HL-60 (cell line): ENCODE data around the gene SLC23A3.
A peak's percentile ranks its signal among the peaks of the same experiment; 100 is the strongest.

Experiments used
- DNase-seq, 2 experiments: peaks; one replicate each; pipeline ENCODE4 v3.0.0-alpha.2; 2010 to 2020; ENCODE audit warnings: low read depth in 1 of 2, low spot score in 1 of 2
- H3K27ac ChIP-seq: fragments of 250-450 bp; sonication (Bioruptor Pico); replicated peaks from 2 replicates; pipeline ENCODE4 v1.5.1; 2020; ENCODE audit warnings: mild to moderate bottlenecking, moderate library complexity
- H3K27me3 ChIP-seq: fragments of 250-450 bp; sonication (Bioruptor Pico); 2 replicates; pipeline ENCODE4 v1.5.1; 2021; ENCODE audit warnings: mild to moderate bottlenecking, moderate library complexity; ENCODE audit not compliant: insufficient read depth, poor library complexity, severe bottlenecking
- H3K4me3 ChIP-seq: replicated peaks from 2 replicates; pipeline ENCODE4 v1.5.1; 2011; ENCODE audit warnings: mild to moderate bottlenecking, control low read depth, low read length; ENCODE audit not compliant: insufficient read depth
- CTCF ChIP-seq: IDR thresholded peaks from one replicate; pipeline ENCODE4 v1.5.1; 2011; ENCODE audit warnings: low read length, control low read depth, inconsistent platforms; ENCODE audit not compliant: insufficient read depth
- GABPA ChIP-seq: IDR thresholded peaks from 2 replicates; pipeline ENCODE4 v1.6.1; 2012; ENCODE audit warnings: low read depth
- POLR2AphosphoS5 ChIP-seq: IDR thresholded peaks from 2 replicates; pipeline ENCODE4 v1.6.1; 2012; ENCODE audit warnings: low read depth
- REST ChIP-seq: IDR thresholded peaks from 2 replicates; pipeline ENCODE4 v1.6.1; 2012; ENCODE audit warnings: low read depth; ENCODE audit not compliant: insufficient replicate concordance
- SPI1 ChIP-seq: IDR thresholded peaks from 2 replicates; pipeline ENCODE4 v1.6.1; 2012; ENCODE audit warnings: low read depth, mild to moderate bottlenecking, borderline replicate concordance

Gene SLC23A3

GRCh38 chr2:219210886-219211362 lies 41.1 kb upstream of the SLC23A3 start:
- H3K4me3 ChIP-seq: no peak overlapping the region
- TF ChIP-seq CTCF: no peak
- TF ChIP-seq GABPA: no peak
- TF ChIP-seq REST: no peak
- TF ChIP-seq POLR2AphosphoS5: no peak
- no peak for TF ChIP-seq SPI1
- no peaks in the 10 kb centered on the region for H3K27me3 ChIP-seq
- DNase-seq: no peak
- no peak overlapping the region for H3K27ac ChIP-seq

- no peak overlapping the region for H3K4me3 ChIP-seq
- no peak for DNase-seq
- H3K27ac ChIP-seq: peak overlapping the region; percentile 57
- H3K27me3 ChIP-seq: no peaks in the 10 kb centered on the region
- TF ChIP-seq CTCF (no peak), REST (no peak), GABPA (no peak), SPI1 (no peak), POLR2AphosphoS5 (no peak)
Observed at GRCh38 chr2:219210196-219210885, 40.5 kb upstream of the SLC23A3 start.

GRCh38 chr2:219209236-219210195 lies 39.7 kb upstream of the SLC23A3 start:
- Histone ChIP-seq H3K27ac (peak overlapping the region; percentile 57), H3K27me3 (no peaks in the 10 kb centered on the region), H3K4me3 (no peak overlapping the region)
- TF ChIP-seq POLR2AphosphoS5 (0 out of 2 replicates have a peak, but pooled peaks have one; percentile 14), SPI1 (peak; percentile 39; the same call in 1 of the 2 replicates), CTCF (no peak), REST (no peak), GABPA (no peak)
- DNase-seq: peak in 1 of 2 experiments; percentile 68
